ENCODE measurements around the gene LPP. TPM values are rescaled to one million over a fixed set of nuclear protein-coding genes. Genes with fewer than 3 reads are reported as not detected.

LPP gene
- total RNA-seq, 4 donors from 2014 or later = 141 to 248 (median 185) TPM

- TF ChIP-seq, protein P1, sequence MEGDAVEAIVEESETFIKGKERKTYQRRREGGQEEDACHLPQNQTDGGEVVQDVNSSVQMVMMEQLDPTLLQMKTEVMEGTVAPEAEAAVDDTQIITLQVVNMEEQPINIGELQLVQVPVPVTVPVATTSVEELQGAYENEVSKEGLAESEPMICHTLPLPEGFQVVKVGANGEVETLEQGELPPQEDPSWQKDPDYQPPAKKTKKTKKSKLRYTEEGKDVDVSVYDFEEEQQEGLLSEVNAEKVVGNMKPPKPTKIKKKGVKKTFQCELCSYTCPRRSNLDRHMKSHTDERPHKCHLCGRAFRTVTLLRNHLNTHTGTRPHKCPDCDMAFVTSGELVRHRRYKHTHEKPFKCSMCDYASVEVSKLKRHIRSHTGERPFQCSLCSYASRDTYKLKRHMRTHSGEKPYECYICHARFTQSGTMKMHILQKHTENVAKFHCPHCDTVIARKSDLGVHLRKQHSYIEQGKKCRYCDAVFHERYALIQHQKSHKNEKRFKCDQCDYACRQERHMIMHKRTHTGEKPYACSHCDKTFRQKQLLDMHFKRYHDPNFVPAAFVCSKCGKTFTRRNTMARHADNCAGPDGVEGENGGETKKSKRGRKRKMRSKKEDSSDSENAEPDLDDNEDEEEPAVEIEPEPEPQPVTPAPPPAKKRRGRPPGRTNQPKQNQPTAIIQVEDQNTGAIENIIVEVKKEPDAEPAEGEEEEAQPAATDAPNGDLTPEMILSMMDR (IDR thresholded peaks at IDR 0.05; ENCODE audit: low read depth) = no peak
These were observed 734.5 kb downstream of the LPP start for GRCh38 chr3:188888321-188889053.

DNA sequence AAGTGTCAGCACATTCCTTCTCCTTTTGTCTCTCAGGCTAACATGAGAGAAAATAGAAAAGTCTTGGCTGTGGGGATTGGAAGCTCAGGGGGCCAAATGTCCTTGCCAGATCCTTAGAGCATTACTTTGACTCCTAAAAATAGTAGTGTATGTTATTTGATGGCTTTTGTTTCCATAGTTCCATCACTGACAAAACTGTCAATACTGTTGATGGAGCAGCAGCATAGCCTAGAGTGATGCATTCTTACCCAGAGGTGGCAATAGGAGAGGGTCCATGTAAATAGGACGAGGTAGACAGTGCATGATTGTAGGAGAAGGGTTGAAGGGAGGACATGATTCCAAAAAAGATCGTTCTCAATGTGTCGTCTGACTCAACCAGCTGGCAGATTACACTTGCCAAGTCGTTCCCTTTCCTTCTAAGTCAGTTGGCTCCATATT lies 735.1 kb downstream of the LPP start:
- TF ChIP-seq, protein P1 (IDR thresholded peaks at IDR 0.05; ENCODE audit: low read depth) = no peak

DNA sequence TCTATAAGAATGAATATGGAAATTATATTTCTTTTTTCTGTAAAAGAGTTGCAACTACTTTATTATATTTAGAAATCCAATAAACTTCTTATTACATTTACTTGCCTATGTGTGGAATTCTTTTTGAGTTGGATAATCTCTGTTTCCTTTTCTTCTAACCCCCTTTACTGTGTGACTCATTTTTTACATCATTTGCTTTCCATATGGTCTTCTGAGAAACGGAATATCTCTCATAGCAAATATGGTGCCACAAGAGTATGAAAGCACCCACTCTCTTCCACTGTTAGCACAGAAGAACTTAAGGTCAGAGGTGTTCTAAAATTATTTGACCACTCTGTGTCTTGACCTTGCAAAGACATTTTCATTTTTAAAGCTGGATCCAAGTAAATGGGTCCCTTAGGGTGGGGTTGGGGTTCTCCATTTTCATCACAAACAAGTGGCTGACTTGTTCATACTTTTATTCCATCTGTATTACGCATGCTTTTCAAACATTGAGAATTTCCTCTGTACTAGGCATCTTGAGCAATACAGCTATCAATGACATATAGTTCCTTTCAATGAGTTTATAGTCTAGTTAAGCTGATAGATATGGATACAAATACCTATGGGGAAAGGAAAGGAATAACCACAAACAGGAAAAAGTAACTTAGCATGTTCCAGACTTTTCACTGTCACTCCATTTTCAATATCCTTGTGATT lies 736.8 kb downstream of the LPP start:
- TF ChIP-seq, protein P1 (IDR thresholded peaks at IDR 0.05; ENCODE audit: low read depth) = no peak

GRCh38 chr3:188899881-188900280 lies 745.9 kb downstream of the LPP start:
- TF ChIP-seq, protein P1 (IDR thresholded peaks at IDR 0.05; ENCODE audit: low read depth) = no peak

GRCh38 chr3:188900421-188900951 lies 746.5 kb downstream of the LPP start:
- TF ChIP-seq, protein P1 (IDR thresholded peaks at IDR 0.05; ENCODE audit: low read depth) = no peak

DNA sequence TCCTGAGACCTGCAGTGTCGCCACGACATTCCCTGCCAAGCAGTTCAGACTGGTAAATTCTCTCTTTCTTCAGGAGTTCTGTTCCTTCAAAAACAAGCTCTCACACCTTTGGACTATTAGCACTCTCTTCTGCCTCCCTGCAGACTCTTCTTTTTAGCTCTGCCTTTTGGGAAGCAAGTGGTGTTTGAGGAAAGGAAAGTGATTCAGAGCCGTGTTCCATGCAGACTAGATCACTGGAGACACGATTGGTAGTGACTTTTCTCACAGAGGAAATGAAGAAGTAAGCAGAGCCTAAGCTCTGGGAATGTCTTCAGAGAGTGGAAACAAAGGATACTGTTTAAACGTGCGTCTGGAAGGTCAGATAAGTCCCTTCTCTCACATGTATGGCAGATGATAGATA lies 747.2 kb downstream of the LPP start:
- TF ChIP-seq, protein P1 (IDR thresholded peaks at IDR 0.05; ENCODE audit: low read depth) = no peak

DNA sequence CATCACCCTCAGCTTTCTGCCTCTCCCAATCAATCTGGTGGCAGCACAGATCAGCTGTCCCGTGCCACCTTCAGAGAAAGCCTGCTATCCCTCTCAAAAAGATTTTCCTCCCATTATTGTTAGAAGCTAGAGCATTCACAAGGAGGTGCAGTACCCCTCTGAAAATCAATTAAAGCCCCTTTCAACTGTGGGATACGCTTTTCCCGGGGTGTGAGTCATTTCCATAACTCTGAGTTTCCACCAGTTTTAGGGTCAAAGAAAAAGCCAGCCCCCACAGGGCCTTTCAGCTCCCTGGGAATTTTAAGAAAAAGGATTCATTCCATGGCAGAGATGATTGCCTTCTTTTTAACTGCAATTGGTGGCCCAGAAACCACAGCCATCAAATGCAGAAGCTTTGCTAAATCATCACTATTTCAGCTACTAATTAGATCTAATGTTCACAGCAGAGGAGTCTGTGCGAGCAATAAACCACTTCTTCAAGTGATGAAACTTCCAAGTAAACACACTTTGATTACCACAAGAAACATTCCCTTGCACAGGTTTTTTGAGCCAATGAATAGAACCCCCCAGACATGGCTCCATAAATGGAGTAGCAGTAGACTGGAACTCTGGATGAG lies 747.8 kb downstream of the LPP start:
- TF ChIP-seq, protein P1 (IDR thresholded peaks at IDR 0.05; ENCODE audit: low read depth) = no peak
